CD1c-positive myeloid dendritic cell (primary cell): ENCODE data around the gene LRIF1.
A peak's percentile ranks its signal among the peaks of the same experiment; 100 is the strongest.
"Not testable (repeated sequence)": the region's sequence is repeated elsewhere in the genome, so short reads cannot be mapped to it uniquely, and the experiment has no call there.

ENCODE experiments used
- DNase-seq: peaks from one replicate; pipeline ENCODE4 v3.0.0-alpha.2; 2016; ENCODE audit errors: extremely low spot score

Gene LRIF1, protein sequence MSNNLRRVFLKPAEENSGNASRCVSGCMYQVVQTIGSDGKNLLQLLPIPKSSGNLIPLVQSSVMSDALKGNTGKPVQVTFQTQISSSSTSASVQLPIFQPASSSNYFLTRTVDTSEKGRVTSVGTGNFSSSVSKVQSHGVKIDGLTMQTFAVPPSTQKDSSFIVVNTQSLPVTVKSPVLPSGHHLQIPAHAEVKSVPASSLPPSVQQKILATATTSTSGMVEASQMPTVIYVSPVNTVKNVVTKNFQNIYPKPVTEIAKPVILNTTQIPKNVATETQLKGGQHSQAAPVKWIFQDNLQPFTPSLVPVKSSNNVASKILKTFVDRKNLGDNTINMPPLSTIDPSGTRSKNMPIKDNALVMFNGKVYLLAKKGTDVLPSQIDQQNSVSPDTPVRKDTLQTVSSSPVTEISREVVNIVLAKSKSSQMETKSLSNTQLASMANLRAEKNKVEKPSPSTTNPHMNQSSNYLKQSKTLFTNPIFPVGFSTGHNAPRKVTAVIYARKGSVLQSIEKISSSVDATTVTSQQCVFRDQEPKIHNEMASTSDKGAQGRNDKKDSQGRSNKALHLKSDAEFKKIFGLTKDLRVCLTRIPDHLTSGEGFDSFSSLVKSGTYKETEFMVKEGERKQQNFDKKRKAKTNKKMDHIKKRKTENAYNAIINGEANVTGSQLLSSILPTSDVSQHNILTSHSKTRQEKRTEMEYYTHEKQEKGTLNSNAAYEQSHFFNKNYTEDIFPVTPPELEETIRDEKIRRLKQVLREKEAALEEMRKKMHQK

DNA sequence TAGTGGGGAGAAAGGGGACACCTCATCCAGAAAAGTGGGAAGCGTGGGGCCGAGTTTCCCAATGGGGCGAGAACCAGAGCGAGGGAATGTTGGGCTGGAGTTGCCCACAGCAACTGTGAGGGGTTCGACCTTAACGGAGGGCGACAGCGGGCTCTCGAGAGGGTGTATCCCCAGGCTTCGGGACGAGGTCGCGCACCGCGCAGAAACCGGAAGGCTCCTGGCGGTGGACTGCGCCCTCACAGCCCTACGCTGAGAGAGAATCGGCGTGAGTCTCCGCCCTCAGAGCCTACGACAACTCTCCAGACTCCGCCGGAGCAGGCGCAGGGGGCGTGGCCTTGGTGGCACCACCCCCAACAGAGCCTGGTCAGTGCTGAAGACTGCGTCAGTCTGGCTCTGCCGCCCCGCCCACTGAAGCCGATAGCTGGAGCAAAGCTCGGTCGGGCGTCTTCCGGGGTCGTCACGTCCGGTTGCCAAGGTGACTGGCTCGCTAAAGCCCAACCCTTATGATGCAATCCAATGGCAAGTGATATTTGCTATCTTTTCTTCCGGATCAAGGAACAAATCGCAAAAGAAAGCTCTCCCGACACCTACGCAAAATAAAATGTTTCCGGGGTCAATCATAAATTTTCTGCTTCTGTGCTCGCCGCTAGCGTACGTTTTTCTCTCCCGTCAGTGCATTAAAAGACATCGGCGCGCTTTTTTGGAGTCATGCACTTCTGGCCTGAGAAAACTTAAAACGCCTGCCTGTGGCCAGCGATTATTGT lies at the start of gene LRIF1:
LRIF1 (minus strand) TSS at position 232 of the 764 bp plus-strand sequence. CDS start 234 bp downstream, outside the sequence.
- DNase-seq: peak; percentile 100

DNA sequence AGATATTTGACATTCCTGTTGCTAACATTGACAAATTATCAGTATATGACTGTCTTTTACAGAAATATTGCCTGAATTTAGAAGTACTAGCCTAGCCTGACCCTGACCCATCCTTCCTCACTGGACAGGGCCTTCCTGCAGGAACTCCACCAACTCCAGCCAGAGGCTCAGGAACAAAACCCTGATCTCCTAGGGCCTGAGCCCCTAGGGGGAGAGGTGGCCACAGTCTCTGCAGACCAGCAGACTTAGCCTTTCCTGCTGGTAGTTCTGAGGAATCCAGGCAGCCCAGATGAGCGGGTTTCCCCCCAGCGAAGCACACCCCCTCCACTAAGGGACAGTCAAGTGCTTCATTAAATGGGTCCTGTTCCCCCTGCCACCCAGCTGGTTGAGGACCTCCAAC lies 44.3 kb upstream of the LRIF1 start:
- no peak for DNase-seq

DNA sequence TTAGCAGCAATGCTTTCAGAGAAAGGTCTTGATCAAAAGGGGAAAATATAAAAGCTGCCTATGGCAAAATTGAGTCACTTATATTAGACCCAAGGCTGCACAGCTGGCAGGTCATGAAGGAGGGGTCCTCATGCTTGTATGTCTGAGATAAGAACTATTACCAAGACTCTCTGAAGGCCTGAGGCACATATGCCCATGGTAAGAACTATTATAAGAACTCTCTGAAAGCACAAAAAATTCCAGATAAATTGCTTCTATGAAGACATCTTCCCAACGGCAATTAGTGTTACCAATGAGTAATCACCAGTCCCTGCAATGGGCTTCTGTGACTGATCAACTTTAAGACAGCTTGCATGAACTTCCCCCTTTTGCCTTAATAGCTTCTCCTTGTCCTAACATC lies 42.8 kb upstream of the LRIF1 start:
- DNase-seq: no peak

DNA sequence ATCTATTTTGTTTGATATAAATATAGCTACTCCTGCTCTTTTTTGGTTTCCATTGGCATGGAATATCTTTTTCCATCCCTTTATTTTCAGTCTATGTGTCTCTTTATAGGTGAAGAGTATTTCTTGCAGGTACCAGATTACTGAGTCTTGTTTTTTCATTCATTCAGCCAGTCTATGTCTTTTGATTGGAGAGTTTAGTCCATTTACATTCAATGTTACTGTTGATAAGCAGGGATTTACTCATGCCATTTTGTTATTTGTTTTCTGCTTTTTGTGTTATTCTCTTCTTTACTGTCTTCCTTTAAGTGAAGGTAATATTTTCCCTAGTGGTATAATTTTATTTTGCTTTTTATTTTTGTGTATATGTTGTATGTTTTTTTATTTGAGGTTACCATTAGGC lies 35.9 kb upstream of the LRIF1 start:
- not testable (repeated sequence) for DNase-seq

DNA sequence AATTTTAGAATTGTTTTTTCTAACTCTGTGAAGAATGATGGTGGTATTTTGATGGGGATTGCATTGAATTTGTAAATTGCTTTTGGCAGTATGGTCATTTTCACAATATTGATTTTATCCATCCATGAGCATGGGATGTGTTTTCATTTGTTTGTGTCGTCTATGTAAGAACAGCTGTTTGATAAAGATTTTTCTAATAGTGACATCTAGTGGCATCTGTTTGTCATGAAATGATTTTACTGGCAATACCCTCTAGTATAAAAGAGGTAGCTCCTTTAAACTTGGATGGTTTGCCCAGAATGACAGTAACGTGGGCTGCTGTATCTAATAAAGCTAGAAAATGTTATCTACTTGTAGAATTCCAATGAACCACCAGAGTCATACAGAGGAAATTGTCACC lies 28.6 kb upstream of the LRIF1 start:
- DNase-seq: peak; percentile 43

DNA sequence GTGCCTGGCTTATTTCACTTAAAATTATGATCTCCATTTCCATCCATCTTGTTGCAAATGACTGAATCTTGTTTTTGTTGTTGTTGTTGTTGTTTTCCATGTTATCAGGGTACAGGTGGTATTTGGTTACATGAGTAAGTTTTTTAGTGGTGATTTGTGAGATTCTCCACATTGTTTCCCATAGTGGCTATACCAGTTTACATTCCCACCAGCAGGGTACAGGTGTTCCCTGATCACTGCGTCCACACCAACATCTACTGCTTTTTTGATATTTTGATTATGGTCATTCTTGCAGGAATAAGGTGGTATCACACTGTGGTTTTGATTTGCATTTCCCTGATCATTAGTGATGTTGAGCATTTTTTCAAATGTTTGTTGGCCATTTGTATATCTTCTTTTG lies 27.6 kb upstream of the LRIF1 start:
- not testable (repeated sequence) for DNase-seq

DNA sequence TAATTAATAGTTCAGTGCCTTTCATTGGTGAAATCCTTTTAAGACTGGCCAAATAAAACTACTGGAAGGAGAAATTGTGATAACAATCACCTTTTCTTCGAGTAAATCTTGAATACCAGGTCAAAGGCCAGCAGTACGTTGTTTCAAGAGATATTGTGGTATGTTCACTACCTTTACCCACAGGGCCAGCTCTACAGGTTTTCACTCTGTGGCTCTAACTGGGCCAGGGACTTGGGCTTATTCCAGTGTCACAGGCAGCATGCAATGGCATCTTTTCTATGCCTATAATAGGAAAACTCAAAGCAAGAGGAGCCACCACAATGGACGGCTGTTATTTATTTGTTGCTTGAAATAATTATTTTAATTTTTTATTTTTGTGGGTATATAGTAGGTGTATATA lies 26.8 kb upstream of the LRIF1 start:
- no peak for DNase-seq

DNA sequence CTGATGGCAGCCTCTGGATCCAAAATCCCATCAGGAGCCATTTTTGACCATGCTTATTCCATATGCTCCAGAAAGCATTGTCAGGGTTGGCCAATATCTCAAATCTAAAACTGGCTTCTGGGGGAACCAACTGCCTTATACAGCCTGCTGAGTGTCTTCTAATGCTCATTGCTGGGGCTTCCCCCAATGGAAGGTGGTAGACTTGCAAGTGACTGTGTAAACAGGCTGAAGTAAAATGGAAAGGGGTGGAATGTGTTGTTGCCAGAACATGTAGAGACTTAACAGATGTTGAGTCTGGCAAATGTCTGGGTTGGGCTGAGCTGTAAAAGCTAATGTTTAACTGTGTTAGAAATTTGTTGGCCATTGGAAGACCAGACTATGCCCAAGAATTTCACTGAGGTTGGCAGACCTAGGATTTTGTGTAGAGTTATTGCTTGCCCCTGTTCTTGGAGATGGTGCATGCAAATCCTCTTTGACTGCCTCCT lies 22.7 kb upstream of the LRIF1 start:
- no peak for DNase-seq

DNA sequence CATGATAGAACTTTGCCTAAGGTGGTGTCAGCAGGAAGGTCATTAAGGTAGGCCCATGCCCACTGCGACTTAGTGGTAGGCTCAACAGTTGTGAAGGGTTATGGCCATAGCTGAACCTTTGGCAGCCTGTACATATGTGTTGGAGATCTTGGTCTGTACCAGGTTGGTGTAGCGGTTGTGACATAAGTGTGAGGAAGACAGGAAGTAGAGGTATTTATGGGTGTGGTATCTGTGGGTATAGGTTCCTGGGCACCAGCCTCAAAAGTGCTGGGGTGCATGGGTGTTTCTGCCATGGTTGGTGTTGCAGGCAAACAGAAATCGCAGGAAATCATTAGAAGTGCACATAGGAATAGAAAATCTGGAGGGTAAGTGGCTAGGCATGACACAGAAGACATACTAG lies 18.6 kb upstream of the LRIF1 start:
- DNase-seq: no peak

DNA sequence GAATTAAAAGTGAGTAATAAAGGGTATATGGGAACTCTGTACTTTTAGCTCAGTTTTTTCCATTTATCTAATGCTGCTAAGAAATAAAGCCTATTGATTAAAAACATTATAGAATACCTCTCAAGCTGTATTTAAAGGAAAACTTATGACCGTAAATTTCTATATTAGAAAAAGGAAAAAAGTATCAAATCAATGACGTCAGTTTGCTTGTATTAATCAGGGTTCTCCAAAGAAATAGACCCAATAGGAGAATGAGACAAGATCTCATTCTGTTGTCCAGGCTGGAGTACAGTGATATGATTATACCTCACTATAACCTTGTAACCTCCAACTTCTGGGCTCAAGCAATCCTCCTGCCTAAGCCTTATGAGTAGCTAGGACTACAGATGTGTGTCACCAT lies 15.4 kb upstream of the LRIF1 start:
- no peak for DNase-seq

DNA sequence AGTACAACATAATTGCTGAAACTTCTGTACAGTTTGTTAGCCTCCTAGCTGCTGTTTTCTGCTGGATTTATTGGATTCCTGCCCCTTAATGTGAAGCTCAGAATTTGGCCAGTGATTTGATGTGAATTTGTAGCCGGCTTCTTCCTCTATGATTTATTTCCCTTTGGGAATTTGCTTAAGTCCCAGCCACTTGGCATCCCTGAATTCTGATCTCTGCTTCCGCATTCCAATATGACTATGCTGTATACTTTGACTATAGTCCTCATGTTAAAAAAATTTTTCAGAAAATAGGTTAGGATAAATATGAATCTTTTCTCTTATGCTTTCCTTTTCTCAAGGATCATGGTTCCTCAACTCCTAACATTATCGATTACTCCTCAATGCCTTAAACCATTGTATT lies 12.4 kb upstream of the LRIF1 start:
- no peak for DNase-seq

DNA sequence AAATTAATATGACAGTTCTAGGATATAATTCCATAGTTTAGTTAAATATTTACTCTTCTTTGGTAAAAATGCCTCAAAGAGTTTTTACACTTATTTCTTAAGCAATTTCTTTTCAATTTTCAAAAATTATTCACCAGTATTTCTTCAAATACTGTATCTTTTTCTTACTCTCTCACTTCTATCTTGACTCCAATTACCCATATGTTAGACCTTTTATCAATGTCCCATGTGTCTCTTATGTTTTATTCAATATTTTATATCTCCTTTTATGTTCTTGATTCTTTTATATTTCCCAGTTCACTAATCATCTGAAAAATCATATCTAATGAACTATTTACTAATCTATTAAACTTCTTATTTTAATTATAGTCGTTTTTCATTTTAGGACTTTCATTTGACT lies 11.5 kb upstream of the LRIF1 start:
- no peak for DNase-seq

DNA sequence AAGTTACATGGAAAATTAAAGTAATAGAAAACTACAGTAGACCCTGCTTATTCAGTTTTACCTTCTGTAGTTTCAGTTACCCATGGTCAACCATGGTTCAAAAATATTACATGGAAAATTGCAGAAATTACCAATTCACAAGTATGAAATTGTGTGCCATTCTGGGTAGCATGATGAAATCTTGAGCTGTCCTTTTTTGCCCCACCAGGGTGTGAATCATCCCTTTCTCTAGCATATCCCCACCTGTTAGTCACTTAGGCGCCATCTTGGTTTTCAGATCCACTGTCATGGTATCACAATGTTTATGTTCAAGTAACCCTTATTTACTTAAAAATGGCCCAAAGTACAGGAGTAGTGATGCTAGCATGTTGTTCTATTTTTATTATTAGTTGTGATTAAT lies 3.5 kb upstream of the LRIF1 start:
- no peak for DNase-seq

DNA sequence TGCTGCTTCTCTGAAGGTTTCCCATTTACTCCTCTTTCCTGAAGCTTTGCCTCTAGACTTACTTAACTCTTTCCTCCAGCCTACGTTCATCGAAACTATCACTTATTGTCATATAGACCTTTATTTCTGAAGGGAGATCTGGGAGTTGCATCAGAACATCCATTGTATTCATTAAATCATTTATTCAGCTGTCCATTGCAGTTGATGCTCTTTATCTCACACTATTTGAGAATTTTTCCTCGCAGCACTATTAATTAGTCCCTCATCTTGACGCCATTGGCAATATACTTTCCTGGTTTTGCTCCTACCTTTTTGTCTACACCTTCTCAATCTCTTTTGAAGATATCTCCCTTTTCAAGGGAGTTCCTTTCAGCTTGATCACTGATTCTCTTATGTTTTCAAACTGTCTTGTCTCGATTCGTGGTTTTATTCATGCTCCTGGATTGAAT lies 757 bp upstream of the LRIF1 start:
- no peak for DNase-seq

DNA sequence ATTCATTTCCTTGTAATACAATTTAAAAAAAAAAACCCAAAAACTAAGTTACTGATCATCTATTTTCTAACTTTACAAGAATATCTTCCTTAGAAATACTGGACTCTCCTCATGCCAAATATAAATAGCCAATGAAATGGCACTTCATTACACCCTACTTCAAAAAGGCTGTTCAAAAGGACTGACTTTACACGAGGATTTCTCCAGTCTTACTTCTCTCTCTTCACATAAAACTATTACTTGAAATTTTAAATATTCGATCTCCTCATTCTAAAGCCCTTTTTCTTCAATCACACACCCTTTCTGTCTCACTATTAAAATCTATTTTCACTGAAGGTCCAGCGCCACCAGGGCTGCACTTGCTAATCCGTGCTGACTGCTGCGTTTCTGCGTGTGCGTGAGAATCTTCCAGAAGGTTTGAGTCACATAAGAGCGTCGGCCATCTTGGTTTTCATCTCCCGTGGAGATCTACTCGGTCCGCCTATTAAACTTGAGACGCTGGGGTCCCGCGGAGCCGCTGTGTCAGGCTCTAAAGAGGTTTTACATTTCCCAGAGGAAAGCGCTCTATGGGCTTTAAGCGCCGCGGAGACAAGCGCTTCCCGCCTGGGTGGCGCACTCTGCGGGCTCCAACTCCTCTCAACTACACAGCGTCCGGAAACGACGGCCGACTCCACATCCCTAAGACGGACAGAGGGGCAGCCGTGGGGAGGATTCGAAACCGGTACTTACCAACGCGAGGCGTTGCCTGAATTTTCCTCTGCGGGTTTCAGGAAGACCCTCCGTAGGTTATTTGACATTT lies 631 bp downstream of the LRIF1 start:
- DNase-seq: peak; percentile 81

DNA sequence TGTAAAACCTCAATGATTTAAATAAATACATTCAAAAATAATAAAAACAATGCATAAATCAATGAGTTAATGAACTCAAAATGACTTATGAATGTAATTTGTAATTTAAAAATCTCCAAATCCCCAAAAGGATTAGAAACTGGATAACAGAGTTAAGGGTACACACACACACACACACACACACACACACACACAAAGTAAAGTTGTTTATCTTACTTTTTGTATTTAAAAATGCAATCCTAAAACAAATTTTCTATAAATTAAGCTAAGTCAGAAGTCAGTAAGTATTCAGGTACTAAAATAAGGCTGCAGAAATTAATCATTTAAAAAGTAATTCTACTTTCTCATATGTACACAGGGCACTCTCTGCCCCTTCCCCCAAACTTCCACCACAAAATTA lies 1.8 kb downstream of the LRIF1 start:
- no peak for DNase-seq

DNA sequence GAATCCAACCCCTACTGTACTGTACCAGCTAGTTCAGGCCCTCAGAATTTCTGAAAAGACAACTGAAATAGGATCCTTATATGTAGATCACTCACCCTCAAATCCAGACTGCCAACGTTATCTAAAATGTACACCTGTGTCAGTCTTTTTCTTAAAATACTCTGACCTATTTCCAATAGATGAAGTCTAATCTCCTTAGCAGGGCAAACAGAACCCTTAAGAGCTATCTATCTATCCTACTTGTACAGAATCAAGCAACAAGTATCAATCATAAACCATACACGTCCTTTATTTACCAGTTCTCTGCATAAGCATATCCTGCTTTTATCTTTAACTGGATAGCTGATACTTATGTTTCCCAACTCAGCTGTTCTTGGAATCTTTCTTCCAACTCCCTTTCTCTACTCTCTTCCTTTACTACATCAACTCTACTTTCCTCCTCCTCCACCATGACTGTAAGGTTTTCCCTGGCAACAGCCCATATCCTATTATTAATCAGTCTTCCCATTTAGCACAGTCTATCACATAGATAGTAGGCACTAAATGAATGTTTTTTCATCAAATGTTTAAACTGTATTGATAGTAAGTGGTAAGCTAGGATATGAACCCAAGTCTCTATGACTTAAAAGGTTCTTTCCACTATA lies 2.8 kb downstream of the LRIF1 start:
- DNase-seq: no peak

DNA sequence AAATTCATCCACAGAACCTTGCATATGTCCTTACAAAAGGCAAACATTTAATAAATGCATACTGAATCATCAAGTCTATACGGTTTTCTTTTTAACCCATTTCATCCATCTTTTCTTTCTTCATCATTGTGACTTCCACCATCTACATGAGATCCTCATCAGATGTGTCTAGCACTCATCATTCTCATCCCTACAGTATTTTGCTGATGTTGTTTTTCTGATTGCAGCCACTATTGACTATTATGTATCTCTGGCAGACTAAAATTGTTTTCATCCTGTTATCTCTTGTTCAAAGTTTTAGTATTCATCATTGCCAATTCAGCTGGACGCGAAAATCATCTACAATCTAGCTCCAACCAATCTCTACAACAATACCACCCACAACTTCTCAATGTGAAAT lies 5.9 kb downstream of the LRIF1 start:
- no peak for DNase-seq

DNA sequence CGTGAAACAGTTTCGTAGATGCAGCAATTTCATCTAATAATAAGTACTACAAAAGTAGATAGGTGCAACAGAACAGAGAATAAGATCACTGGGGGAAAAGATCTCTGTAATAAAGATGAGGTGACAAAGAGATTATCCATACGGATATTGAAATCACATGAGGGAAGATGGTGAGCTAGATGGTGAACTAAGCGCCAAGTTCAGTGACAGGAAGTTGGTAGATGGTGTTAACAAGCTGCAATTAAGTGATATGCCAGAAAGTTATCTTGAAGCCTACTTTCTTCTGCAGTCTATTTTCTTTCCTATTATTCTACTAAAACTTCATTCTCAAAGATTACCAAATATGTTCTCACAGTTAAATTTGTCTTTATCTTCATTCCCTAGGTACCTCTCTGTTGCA lies 7.1 kb downstream of the LRIF1 start:
- DNase-seq: peak; percentile 16

DNA sequence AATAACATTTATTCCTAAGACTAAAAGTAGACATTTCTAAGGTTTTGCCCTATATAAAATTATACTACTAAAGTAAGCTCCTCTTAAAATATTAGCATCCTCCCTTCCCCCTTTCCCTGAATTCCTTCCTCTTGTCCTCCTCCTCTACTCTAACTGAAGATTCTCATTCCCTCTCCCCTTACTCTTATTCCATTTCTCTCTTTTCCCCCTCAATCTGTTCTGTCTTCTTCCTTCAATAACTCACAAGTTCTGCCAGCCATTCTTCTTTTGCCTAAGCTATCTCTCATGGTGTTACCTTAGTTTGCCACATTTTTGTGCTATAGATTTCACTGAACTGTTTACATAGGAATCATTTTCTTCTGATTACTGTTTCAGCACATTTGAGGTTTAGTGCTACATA lies 10.7 kb downstream of the LRIF1 start:
- DNase-seq: no peak

DNA sequence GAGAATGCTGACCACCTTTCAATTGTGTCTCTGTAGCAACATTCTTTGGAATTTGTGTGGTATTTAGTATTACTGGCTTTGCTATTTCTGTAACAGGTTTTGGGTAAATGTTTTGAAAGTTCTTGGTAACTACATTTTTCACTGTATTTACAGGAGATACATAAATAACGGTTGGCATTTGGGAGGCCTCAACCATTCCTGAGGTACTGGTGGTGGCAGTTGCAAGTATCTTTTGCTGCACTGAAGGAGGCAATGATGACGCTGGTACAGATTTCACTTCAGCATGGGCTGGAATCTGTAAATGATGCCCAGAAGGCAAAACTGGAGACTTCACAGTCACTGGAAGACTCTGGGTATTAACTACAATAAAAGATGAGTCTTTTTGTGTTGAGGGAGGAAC lies 11.7 kb downstream of the LRIF1 start:
- no peak for DNase-seq
